ENCODE results near the gene CRADD.

CRADD gene

DNA sequence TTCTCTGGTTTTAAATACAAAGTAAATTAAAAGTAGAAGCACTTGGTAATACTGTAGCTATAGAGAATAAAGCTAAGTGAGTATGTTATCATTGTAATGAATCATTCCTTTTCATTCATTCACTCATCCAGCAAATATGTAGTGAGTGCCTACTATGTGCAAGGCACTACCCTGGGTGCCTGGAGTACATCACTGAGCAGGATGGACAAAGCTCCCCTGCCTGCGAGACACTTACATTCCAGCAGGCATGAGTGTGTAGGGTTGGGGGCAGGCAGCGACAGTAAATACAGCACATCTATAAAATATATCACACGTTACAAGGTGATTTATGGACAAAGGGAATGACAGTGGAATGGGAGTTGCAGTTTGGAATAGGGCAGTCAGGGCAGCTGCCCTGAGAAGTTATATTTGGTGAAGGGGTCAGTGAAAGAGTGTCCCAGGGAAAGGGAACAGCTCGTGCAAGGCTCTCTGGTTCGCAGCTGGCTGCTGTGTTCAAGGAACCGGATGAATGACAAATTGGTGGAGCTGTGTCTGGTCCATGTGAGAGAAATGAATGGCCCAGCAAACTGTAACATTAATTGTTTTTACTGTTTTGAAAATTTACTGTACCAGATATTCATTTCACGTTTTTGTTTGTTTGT lies 159.6 kb downstream of the CRADD start:
- no peak for DNase-seq (ENCODE audit: extremely low read depth in 1 of 2, low read depth in 1 of 2)

DNA sequence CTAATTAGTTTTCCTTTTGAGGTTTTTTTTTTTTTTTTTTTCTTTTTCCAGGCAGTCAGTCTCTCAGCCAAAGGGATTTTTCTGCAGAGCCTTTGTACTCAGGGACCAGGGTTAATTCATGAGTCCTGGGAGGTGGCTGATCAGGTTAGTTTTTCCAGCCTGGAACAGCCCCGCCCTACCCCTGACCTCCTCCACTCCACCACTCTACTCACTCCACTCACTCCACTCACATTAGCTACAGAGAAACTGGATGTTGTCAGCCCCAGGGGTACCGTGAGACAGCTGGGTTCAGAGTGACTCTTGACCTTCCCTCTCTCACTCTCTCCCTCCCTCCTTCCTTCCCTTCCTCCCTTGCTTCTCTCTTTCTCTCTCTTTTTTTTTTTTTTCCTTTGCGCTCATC lies 161.0 kb downstream of the CRADD start:
- no peak for DNase-seq (ENCODE audit: extremely low read depth in 1 of 2, low read depth in 1 of 2)

DNA sequence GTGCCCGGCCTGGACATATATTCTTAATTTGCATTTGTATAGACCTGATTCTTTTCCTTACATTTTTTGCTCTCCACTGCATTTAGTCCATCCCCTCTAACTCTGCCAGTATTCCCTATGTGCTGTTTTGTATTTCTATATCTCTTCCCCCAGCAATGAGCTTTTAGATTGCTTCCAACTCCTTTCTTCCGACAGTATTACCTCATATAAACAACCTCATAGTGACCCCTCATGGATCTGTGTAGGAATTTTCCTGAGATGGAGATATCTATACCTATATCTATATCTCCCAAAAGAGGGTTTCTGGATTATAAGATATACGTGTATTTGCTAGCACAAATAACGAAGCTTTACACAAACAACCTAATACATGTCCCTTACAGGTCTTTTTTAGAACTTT lies 161.9 kb downstream of the CRADD start:
- DNase-seq (ENCODE audit: extremely low read depth in 1 of 2, low read depth in 1 of 2), result no peak

DNA sequence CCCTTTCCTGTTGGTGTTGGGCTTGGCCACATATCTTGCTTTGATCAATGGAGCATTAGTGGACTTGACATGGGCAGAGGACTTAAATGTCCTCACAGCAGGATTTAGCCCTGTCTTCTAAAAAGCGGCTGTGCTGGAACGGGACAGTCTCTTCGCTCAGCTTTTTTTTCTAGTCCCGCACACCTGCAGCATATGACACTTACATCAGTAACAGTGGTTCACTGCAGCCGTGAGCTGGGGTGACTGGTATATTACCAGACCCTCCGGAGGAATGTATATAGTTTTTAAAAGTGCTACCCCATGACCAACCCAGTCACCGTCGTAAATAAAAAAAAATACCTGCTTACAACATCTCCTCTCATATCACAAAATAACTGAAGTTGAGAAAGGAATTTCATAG lies 164.5 kb downstream of the CRADD start:
- DNase-seq (ENCODE audit: extremely low read depth in 1 of 2, low read depth in 1 of 2), result no peak

DNA sequence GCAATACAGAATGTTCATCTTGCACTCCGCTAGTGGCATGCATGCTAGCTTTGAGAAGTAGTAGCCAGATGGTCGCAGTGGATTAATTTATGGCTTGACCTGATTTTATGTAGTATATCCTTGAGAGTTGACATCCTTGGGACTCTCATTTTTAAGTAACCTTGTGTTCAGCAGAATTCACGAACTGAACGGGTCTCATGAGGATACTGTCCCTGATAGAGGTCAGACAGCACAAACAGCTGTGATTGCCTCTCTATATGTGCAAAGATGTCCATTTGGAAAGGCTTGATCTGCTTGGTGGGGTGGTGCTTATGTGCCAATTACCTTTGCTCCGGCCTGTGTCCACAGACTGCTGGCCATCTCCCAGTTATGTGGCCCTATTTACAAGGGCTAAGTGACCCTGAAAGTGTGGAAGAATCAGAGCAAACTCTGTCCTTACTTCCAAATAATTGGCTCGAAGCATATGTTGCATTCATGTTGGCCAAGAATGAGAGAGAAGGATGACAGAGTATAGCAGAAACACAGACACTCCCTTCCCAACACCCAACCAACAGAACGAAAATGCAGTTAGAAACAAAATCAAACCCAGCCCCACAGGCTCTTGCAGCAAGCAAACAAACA lies 167.1 kb downstream of the CRADD start:
- DNase-seq (ENCODE audit: extremely low read depth in 1 of 2, low read depth in 1 of 2), result no peak

DNA sequence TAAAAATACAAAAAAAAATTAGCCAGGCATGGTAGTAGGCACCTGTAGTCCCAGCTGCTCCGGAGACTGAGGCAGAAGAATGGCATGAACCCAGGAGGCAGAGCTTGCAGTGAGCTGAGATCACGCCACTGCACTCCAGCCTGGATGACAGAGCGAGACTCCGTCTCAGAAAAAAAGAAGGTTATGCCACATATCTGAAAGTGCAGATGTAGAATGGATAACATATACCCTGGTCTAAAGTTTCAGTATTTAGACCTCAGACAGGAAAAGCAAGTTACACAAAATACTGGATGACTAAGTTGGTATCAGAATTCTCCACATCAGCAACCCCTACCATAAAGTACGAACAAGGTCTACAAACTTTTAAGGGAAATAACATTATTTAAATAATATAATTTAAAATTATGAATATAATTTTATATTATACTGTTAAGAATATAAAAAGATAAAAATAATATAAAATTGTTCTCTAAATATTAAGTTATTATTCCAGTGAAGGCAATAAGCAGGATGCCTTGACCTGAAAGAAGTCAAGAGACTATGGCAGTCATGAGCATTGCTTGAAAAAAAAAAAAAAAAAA lies 169.9 kb downstream of the CRADD start:
- no peak for DNase-seq (ENCODE audit: extremely low read depth in 1 of 2, low read depth in 1 of 2)

DNA sequence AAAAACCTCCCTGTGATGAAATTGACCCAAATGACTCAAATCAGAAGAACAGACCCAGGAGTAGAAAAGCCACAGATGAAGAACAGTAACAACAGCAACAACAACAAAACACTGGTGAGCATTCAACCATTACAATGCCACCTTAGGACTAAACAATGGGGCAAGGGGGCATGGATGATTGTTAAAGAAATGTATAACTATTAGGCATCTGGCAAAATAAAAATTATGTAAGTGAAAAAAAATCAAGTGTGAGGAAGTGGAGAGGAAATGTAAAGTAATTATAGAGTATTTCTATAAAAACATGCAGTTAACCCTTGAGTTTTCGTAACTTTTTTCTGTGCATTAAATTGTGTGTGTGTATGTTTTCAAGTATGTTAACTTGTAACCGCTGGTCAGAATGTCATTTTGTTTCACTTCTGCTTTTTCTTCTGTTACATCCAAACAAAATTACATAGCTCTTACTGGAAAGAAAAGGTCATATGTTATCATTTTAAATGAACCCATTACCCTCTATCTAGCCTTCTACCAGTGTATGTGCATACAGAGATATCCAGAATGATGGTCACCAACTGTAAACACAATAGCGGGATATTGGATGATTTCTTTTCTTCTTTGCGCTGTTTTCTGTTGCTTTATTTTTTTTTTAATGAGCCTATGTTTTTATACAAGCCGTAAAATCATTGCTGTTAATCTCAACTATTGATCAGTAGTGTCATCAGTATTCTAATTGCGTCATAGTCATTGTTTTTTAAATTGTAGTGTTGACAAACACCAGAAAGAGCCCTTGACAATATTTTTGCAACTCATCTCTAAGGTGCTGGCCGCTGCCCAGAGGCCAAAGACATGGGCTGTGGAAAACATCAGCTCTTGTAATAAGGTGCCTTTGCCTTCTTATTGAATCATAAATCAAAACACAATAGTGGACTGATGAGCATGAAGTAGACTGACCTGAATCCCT lies 170.6 kb downstream of the CRADD start:
- DNase-seq (ENCODE audit: extremely low read depth in 1 of 2, low read depth in 1 of 2), result no peak

DNA sequence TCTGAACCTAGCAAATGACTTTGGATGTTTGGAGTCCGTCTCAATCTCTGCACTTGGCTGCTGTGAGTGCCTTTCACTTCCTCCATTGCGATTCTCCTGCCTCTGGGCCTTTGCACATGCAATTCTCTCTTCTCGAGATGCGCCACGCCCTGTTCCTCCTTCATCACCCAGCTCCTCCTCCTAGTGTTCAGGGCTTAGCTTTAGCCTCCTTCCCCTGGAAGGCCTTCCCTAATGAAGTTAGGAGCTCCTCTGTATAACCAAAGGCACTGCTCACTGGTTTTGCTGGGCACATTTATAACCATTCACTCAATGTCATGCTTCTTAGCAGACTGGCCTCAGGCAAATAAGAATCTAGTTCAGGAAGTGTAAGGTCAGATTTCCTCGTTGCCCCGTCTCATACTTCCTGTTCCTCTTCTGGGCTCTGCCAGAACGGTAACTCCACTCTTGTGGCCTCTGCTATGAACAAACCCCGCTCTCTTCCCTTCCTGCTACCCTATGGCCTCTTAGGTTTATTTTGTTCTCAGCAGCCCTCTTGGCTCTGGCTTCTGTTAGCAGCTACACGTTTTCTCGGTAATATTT lies 171.4 kb downstream of the CRADD start:
- DNase-seq (ENCODE audit: extremely low read depth in 1 of 2, low read depth in 1 of 2), result no peak

DNA sequence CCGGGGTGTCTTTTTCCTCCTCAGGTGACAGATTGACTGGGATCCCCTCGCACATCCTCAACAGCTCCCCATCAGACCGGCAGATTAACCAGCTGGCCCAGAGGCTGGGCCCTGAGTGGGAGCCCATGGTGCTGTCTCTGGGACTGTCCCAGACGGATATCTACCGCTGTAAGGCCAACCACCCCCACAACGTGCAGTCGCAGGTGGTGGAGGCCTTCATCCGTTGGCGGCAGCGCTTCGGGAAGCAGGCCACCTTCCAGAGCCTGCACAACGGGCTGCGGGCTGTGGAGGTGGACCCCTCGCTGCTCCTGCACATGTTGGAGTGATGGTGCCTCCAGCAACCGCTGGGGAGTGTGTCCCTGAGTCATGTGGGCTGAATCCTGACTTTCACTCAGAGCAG lies 172.8 kb downstream of the CRADD start:
- DNase-seq (ENCODE audit: extremely low read depth in 1 of 2, low read depth in 1 of 2), result no peak

DNA sequence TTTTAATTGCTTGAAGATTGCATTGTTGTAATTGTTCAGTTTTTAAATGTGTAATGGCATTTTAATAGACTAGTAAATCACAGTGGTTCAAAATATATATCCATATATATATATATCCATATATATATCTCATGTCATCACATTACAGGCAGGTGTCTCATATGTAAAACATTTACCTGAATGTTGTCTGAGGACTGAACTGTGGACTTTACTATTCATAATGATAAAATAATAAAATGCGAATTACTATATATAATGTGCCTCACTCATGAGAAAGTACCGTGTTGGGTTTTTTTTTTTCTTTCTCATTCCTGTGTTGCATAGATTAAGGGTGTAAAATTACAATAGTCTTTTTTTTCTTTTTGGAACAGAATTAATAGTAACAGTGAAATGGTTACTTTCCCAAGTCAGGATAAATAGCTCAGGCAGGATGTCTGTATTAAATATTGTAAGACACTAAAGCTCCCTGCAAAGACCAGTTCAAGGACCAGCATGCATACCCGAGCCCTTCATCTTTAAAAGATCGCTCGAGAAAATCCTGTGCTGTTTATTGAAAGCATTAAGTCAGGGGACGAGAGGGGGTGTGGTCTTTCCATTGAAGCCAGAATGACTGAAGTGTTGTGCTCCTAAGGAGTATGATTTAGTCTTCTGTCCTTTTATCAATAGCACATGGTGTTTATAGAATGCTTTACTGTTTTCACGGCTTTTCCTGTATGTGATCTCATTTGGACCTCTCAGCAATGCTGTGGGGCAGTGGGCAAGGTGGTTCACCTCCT lies 173.5 kb downstream of the CRADD start:
- no peak for DNase-seq (ENCODE audit: extremely low read depth in 1 of 2, low read depth in 1 of 2)

DNA sequence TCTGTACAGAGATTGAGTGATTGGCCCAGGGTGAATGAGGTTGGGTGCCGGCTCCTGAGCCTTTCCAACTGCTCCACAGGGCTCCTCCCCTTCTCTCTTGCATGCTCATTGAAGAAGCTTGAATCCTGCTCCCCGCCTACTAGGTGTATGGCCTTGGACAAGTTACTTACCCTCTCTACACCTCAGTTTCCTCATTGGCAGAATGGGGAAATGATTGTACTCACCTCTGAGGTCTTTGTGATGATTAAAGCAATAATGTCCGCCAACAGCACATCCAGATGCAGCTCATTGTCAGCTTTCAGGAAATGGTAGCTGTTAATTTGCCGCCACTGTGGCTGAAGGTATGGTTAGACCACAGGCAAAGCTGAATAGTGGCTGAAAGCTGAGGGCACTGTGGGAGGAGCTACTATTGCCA lies 174.1 kb downstream of the CRADD start:
- peak; percentile 9 to 40 for DNase-seq (ENCODE audit: extremely low read depth in 1 of 2, low read depth in 1 of 2)

DNA sequence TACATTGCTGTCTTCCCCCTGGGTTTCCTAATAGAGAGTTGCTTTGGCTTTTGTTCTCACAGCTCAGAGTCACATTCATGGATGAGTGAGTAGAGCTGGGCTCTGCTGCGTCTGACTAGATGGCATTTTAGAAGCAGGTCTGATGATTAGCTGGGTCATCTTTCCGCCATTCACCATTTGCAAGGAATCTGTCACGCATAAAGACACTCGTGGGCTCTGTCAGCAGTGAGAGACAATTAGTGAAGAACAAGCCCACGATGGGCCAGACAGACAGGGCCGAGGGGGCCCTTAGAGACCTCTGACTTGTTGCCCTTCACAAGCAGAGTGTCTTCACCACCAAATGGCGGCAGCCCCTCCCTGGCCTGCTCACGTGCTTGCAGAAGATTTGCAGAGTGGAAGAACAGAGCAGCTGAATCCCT lies 175.0 kb downstream of the CRADD start:
- DNase-seq (ENCODE audit: extremely low read depth in 1 of 2, low read depth in 1 of 2), result no peak

DNA sequence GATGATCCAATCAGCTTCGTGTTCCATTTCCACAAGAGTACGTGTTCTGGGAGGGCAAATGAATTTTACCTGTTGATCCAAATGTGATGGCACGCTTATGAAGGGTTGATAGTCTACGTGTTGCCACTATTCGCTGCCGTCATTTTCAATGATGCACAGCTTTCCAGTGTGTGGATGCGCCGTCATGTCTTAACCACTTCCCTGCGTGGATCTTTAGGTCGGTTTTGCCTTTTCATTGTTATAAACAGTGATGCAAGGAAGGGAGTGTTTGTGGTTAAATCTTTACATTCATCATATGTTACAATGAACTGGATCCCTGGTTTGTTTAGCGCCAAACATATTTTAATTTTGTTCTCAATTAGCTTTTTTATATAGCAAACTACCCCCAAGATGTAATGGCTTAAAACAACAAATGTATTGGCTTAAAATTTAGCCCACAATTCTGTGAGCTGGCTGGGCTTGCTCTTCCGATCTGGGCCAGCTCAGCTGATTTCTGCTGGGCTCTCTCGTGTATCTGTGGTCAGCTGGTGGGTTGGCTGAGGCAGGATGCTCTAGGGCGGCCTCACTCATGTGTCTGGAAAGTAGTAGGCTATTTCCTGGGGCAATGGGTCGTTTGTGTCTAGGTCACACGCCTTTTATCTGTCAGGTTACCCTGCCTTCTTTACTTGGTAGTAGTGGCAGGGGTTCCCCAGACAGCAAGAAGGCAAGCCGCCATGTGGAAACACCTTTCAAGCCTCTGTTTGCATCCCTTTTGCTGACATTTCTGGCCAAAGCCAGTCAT lies 176.7 kb downstream of the CRADD start:
- no peak for DNase-seq (ENCODE audit: extremely low read depth in 1 of 2, low read depth in 1 of 2)

DNA sequence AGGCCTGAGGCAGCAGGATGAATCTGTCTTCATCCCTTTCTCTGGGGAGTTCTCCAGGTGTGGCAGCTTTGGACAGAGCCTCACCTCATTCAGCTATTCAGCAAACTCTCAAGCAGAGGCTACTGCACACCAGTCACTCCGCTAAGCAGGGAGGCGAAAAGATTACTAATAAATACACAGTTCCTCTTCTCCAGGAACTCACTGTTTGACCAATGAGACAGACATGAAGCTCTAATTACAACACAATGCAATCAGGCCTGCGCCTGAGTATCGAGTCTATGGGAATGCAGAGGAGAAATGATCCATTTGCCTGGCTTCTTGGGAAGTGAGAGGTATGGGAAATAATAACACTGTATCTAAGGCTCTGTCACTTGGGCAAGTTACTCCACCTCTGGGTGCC lies 178.1 kb downstream of the CRADD start:
- DNase-seq (ENCODE audit: extremely low read depth in 1 of 2, low read depth in 1 of 2), result no peak

DNA sequence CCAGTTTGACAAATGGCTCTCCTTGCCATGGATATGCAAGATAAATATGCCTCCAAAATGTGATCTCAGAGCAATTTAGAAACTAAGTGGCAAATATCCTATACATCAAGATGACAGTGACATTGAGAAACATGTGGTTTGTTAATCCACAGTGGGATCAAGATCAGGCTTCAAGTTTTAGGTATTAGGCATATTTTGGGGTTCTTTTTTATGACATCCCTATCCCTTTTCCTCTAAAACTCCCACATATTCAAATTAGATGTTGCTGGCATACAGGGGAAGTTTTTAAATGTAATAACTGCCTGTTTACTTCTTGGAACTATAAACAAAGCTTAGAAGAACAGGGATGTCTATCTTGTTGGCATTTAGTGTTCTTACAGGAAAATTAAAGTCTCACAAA lies 179.4 kb downstream of the CRADD start:
- DNase-seq (ENCODE audit: extremely low read depth in 1 of 2, low read depth in 1 of 2), result no peak

DNA sequence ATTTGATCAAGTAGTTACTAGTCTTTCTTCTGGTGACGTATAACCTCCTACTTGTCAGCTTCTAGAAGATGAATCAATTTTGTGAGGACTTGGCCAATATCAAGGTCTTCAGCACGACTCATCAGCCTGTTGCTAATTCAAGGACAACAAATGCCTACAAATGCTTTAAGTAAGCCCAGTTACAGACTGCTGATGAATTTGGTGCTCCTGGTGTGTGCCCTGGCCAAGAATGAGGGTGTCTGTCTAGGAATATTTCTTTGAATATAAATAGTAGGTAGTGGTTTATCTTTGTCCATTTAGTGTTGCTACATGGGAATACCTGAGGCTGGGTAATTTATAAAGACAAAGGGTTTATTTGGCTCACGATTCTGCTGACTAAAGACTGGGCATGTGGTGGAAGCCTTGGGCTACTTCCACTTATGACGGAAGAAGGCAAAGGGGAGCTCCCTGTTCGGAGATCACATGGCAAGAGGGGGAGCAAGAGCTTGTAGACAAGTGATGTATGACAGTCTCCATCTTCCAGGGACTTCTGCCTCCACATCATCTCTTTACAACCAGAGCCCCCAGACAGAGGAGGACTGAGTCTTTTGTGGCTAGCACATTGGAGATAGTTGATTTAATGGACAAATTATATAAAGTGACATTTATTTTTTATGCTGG lies 180.2 kb downstream of the CRADD start:
- no peak for DNase-seq (ENCODE audit: extremely low read depth in 1 of 2, low read depth in 1 of 2)

DNA sequence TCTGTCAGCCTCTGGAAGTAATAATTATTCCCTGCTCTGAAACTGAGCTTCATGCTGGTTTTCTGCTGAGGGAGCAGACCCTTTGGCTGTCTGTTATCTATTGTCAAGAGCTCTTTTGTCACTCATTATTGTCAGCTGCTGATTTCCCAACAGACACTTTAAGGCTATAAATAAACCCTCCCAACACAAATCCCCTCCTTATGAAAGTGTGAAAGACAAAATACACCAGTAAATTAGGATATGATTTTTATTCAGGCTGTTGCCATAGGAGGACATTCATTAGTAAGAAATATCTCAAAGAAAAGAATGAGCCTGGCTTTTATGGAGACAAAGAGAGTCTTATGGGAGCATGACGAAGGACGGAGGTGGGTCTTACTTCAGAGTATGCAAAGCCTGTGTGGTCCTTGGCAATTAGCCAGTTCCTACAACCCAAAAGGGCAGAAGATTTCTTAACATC lies 180.8 kb downstream of the CRADD start:
- no peak for DNase-seq (ENCODE audit: extremely low read depth in 1 of 2, low read depth in 1 of 2)

DNA sequence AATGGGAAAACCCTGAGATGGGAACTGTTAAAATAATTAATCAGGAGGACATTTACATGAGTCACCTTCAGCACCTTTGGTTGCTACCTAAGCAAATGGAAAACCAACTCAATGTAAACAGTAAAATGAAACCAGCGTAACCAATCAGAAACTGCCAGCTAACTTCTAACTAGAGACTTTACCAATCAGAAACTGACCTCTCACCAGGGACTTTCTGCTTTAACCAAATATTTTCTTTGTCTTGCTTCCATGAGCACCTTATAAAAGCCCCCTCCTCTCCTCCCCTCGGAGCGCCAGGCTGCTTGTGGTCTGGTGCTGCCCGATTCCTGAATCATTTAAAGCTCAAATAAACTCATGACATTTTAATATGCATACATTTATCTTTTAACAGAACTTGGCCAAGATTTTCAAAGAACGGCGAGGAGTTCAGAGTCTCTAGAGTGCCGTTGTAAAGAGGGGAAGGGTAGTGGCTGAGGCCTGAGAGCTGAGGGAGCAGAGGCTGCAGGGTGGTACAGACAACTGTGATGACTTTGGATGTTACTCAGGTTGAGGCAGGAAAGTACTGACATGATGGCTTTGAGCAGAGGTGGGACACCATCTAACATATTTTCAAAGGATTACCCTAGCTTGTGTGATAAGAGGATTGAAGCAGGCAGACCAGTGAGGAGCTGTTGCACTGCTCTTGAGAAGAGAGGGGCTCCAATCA lies 183.6 kb downstream of the CRADD start:
- no peak for DNase-seq (ENCODE audit: extremely low read depth in 1 of 2, low read depth in 1 of 2)

Measured in stimulated activated CD8-positive, alpha-beta memory T cell treated with anti-CD3 and anti-CD28 coated beads, Interleukin-7, amount 100 ng/mL, for 48 hours (primary cell).